ENCODE measurements around the gene TSPY2.
"Not testable (repeated sequence)": the region's sequence is repeated elsewhere in the genome, so short reads cannot be mapped to it uniquely, and the experiment has no call there.

The TSPY2 gene, protein sequence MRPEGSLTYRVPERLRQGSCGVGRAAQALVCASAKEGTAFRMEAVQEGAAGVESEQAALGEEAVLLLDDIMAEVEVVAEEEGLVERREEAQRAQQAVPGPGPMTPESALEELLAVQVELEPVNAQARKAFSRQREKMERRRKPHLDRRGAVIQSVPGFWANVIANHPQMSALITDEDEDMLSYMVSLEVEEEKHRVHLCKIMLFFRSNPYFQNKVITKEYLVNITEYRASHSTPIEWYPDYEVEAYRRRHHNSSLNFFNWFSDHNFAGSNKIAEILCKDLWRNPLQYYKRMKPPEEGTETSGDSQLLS

DNA sequence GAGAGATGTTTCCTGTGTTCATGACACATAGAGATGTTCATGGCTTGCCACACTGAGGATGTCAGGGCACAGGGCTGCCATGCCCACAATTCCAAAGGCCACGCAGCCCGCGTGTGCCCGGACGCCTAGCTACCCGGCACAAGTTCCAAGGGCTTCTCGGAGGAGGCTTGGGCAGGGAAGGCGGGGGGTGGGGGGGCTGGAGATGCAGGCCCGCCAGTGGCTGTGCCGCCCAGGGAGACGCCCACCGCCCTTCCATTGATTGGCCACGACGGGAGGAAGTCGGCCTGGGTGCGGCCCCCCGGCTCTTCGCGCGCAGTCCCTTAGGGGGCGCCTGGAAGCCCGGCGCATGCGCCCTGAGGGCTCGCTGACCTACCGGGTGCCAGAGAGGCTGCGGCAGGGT lies at the start of gene TSPY2:
TSS of gene TSPY2 (plus strand) at position 301 of the 400 bp plus-strand sequence. CDS start at position 347, 46 bp downstream.
- not testable (repeated sequence) for DNase-seq (ENCODE audit: low spot score); FAIRE-seq

DNA sequence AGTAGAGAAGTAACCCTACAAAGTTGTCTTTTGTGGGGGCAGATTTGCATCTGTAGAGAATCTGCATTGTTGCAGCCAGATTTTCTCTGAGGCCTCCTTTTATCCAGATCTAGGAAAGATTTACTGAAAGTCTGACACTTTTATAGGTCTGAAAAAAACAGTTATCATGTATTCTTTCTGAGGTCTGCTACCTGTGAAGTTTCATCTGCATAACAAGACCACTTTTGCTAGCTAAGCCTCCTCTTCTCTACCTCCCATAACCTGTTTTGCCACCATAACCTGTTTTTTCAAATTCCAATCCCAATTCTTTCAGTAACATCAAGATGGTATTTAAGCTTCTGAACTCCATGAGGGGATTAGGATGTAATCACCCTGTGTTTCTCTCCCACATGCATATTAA lies 36.5 kb upstream of the TSPY2 start:
- DNase-seq (ENCODE audit: low spot score); FAIRE-seq: not testable (repeated sequence)

DNA sequence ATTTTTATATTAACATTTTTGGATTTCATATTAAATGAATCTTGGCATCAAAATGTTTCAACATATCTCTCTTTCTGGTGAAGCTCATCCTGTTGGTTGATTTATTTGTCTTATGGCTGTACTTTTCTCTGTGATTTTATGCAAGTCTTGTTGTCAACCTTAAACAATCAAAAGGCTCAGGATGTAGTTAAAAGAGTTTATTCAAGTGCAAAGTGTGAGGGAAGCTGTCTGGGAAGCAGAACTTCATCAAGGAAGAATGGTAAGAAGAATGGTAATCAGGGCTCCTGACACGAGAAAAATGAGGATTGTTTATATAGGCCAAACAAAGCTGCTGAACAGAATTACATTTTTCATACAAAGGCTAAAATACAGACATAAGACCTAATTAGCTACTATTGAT lies 29.0 kb upstream of the TSPY2 start:
- not testable (repeated sequence) for DNase-seq (ENCODE audit: low spot score); FAIRE-seq

DNA sequence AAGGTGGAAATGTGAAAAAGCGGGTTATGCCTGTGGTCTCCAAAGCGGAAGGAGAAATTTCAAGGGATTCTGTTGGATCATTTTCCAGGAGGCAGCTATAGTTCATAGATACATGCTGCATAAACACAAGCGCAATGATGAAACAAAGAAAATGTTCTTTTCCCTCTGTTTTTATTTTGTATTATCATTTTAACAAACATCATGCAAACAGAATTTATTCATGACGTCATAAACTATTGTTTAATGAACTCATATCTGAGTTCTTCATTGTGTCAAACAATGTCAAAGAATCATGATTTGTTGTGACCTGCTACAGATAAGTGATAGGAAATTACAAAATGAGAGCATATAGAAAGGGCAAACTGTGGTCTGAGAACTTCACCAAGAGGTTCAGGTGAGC lies 23.8 kb downstream of the TSPY2 start:
- not testable (repeated sequence) for FAIRE-seq

More for the DNA sequence above, 23.8 kb downstream of the TSPY2 start:
- not testable (repeated sequence) for DNase-seq (ENCODE audit: low spot score)

Measured in RCC 7860 (cell line).